HepG2 (cell line): ENCODE data around the gene MZF1. TPM values are rescaled to one million over a fixed set of nuclear protein-coding genes. Genes with fewer than 3 reads are reported as not detected.
A peak's percentile ranks its signal among the peaks of the same experiment; 100 is the strongest.

Experiments
- BRD4 ChIP-seq: sonication (generic); formaldehyde crosslinking; IDR thresholded peaks from 2 replicates; pipeline ENCODE4 v1.4.0; 2020; ENCODE audit warnings: missing genetic modification reagents
- CHD4 ChIP-seq: fragments of 200-600 bp; sonication (generic); IDR thresholded peaks from 2 replicates; pipeline ENCODE4 v1.7.0; 2017; ENCODE audit warnings: mild to moderate bottlenecking, low read length, borderline replicate concordance
- FOSL2 ChIP-seq: sonication (generic); formaldehyde crosslinking; IDR thresholded peaks from 2 replicates; pipeline ENCODE4 v1.4.0; 2020; ENCODE audit warnings: missing genetic modification reagents
- FOXA3 ChIP-seq: IDR thresholded peaks from 2 replicates; pipeline ENCODE4 v1.6.1; 2016; ENCODE audit warnings: missing genetic modification reagents, missing compliant biosample characterization
- FOXK2 ChIP-seq: fragments of 450-650 bp; IDR thresholded peaks from 2 replicates; pipeline ENCODE4 v1.6.1; 2016
- HOXD1 ChIP-seq: sonication (generic); formaldehyde crosslinking; IDR thresholded peaks from 2 replicates; pipeline ENCODE4 v1.5.0; 2020; ENCODE audit warnings: missing genetic modification reagents
- KDM2A ChIP-seq: sonication (generic); formaldehyde crosslinking; IDR thresholded peaks from 2 replicates; pipeline ENCODE4 v1.4.0; 2020; ENCODE audit warnings: low read depth, missing genetic modification reagents, borderline replicate concordance
- KLF16 ChIP-seq, 2 experiments: sonication (generic) in 1 of 2; formaldehyde crosslinking in 1 of 2; IDR thresholded peaks; 2 replicates each; pipeline versions ENCODE4 v1.6.1 to v1.8.0; 2016 to 2023; ENCODE audit warnings: missing genetic modification reagents in 2 of 2, missing compliant biosample characterization in 1 of 2
- MED13 ChIP-seq: sonication (generic); formaldehyde crosslinking; IDR thresholded peaks from 2 replicates; pipeline ENCODE4 v1.5.0; 2020; ENCODE audit warnings: missing genetic modification reagents
- NFKB2 ChIP-seq: sonication (generic); formaldehyde crosslinking; IDR thresholded peaks from 2 replicates; pipeline ENCODE4 v1.4.0; 2020; ENCODE audit warnings: missing genetic modification reagents, borderline replicate concordance
- POGK ChIP-seq: sonication (generic); formaldehyde crosslinking; conservative IDR thresholded peaks from 2 replicates; pipeline ENCODE4 v1.8.0; 2022; ENCODE audit warnings: mild to moderate bottlenecking, moderate library complexity, missing genetic modification reagents
- POLR2AphosphoS5 ChIP-seq: IDR thresholded peaks from 2 replicates; pipeline ENCODE4 v1.6.1; 2012; ENCODE audit warnings: low read depth, low read length
- TCF12 ChIP-seq, 2 experiments: fragments of 450-650 bp in 1 of 2; sonication (generic) in 1 of 2; formaldehyde crosslinking in 1 of 2; IDR thresholded peaks; 2 replicates each; pipeline versions ENCODE4 v1.6.1 to v1.8.0; 2017 to 2022; ENCODE audit warnings: antibody characterized with exemption in 1 of 2, mild to moderate bottlenecking in 1 of 2, missing genetic modification reagents in 1 of 2, moderate library complexity in 1 of 2
- ZNF24 ChIP-seq: fragments of 450-650 bp; IDR thresholded peaks from 2 replicates; pipeline ENCODE4 v1.6.1; 2017; ENCODE audit warnings: antibody characterized with exemption, mild to moderate bottlenecking
- ZNF543 ChIP-seq: sonication (generic); formaldehyde crosslinking; IDR thresholded peaks from 2 replicates; pipeline ENCODE4 v1.4.0; 2020; ENCODE audit warnings: mild to moderate bottlenecking, missing genetic modification reagents
- ZNF614 ChIP-seq: IDR thresholded peaks from 2 replicates; pipeline ENCODE4 v1.6.1; 2018; ENCODE audit warnings: missing biosample characterization, missing genetic modification reagents, inconsistent platforms, borderline replicate concordance
- ZNF724P ChIP-seq: sonication (generic); formaldehyde crosslinking; IDR thresholded peaks from 2 replicates; pipeline ENCODE4 v1.8.0; 2022; ENCODE audit warnings: missing genetic modification reagents, borderline replicate concordance
- ZNF766 ChIP-seq: sonication (generic); formaldehyde crosslinking; IDR thresholded peaks from 2 replicates; pipeline ENCODE4 v1.5.0; 2020; ENCODE audit warnings: missing genetic modification reagents, borderline replicate concordance
- ZNF878 ChIP-seq: sonication (generic); formaldehyde crosslinking; IDR thresholded peaks from 2 replicates; pipeline ENCODE4 v1.8.1; 2023; ENCODE audit warnings: mild to moderate bottlenecking, missing genetic modification reagents, moderate library complexity
- ZUFSP ChIP-seq: sonication (generic); formaldehyde crosslinking; IDR thresholded peaks from 2 replicates; pipeline ENCODE4 v1.9.0; 2021; ENCODE audit warnings: missing genetic modification reagents, mild to moderate bottlenecking, borderline replicate concordance
- ZZZ3 ChIP-seq: sonication (generic); formaldehyde crosslinking; IDR thresholded peaks from 2 replicates; pipeline ENCODE4 v1.4.0; 2020; ENCODE audit warnings: missing genetic modification reagents, mild to moderate bottlenecking, borderline replicate concordance
- polyA plus RNA-seq, 8 experiments: library from polyadenylated mRNA; depleted of rRNA in 3 of 8; stranded (reverse) in 7 of 8; unstranded in 1 of 8; fragments of >200 nt; fragmentation: Illumina TruSeq in 4 of 8; extraction: Trizol in 4 of 8; gene quantifications; 2 replicates each; pipeline versions ENCODE4 v1.2.1 to v1.2.3, GENCODE V29; 2011 to 2016; ENCODE audit warnings: low read depth in 4 of 8, missing spikeins in 1 of 8, mixed read lengths in 1 of 8; ENCODE audit not compliant: insufficient read depth in 1 of 8
- total RNA-seq, 5 experiments: library from RNA; depleted of rRNA; stranded (reverse); fragments of >200 nt; fragmentation: Illumina TruSeq; extraction: Trizol; gene quantifications; 2 replicates each; pipeline ENCODE4 v1.2.3, GENCODE V29; 2016; ENCODE audit warnings: low read depth in 1 of 5
- TF ChIP-seq, protein P1 (sequence below): sonication (generic); formaldehyde crosslinking; IDR thresholded peaks from 2 replicates; pipeline ENCODE4 v1.5.0; 2020; ENCODE audit warnings: mild to moderate bottlenecking, missing genetic modification reagents
- TF ChIP-seq, protein P2 (sequence below): sonication (generic); formaldehyde crosslinking; IDR thresholded peaks from 2 replicates; pipeline ENCODE4 v1.5.0; 2020; ENCODE audit warnings: missing genetic modification reagents, mild to moderate bottlenecking, borderline replicate concordance

The MZF1 gene
- total and polyA plus RNA-seq, 2 of the 13 experiments (the other 11 are each of a cell fraction or from before 2014, with no cell fraction given), result 3.1 to 8.1 TPM

DNA sequence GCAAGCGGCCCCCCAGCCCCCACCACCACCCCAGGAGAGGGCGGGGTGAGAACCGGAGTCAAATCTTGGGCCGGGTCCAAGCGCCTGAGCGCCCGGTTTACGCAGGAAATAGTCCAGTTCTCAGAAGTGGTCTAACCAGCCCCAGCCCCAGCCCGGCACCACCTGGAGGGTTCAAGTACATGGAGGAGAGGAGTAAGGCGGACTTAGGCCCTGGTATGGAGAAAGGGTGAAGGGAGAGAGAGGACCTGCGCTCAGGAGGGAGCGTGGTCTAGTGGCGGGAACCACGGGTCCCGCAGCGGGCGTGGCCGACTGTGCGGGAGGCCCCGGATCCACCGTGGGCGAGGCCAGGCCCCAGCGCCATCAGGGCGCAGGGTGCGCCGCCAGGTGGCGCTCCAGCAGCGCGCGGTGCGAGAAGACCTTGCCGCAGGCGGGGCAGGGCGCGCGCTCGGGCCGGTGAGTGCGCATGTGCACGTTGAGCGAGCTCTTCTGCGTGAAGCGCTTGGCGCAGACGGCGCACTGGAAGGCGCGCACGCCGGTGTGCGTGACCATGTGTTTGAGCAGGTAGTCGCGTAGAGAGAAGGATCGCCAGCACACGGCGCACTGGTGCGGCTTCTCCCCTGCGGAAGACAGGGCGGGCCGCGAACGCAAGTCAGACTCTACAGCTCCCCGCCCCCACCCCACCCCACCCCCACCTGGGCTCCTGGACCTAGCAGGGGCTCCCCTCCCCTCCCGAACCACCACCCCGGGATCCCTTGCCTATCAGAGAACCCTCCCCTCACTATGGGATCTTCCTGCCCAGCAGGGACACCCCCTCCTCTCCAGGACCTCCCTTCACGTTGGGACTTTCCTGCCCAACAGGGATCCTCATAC, 59.2 kb downstream of the MZF1 start (continued):
- TF ChIP-seq, protein P1, sequence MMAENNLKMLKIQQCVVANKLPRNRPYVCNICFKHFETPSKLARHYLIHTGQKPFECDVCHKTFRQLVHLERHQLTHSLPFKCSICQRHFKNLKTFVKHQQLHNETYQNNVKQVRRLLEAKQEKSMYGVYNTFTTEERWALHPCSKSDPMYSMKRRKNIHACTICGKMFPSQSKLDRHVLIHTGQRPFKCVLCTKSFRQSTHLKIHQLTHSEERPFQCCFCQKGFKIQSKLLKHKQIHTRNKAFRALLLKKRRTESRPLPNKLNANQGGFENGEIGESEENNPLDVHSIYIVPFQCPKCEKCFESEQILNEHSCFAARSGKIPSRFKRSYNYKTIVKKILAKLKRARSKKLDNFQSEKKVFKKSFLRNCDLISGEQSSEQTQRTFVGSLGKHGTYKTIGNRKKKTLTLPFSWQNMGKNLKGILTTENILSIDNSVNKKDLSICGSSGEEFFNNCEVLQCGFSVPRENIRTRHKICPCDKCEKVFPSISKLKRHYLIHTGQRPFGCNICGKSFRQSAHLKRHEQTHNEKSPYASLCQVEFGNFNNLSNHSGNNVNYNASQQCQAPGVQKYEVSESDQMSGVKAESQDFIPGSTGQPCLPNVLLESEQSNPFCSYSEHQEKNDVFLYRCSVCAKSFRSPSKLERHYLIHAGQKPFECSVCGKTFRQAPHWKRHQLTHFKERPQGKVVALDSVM, result peak; percentile 56; the same call in 1 of the 2 replicates
- TF ChIP-seq HOXD1 (CRISPR knock-in tag) (peak; percentile 62; the same call in 1 of the 2 replicates), ZNF724P (CRISPR knock-in tag) (no peak), NFKB2 (CRISPR knock-in tag) (peak; percentile 80; the same call in 1 of the 2 replicates), ZNF614 (CRISPR knock-in tag) (peak; percentile 79; the same call in 1 of the 2 replicates), FOXK2 (no peak), ZZZ3 (CRISPR knock-in tag) (peak; percentile 89), POLR2AphosphoS5 (peak; percentile 92), CHD4 (no peak), FOXA3 (CRISPR knock-in tag) (0 out of 2 replicates have a peak, but pooled peaks have one; percentile 53), ZNF24 (no peak), BRD4 (CRISPR knock-in tag) (peak; percentile 88; the same call in 1 of the 2 replicates), ZUFSP (CRISPR knock-in tag) (no peak), KLF16 (CRISPR knock-in tag; IDR thresholded peaks at IDR 0.05) (no peak), ZNF878 (CRISPR knock-in tag) (peak; percentile 28; the same call in 1 of the 2 replicates), TCF12 (IDR thresholded peaks at IDR 0.05) (no peak), TCF12 (CRISPR knock-in tag; IDR thresholded peaks at IDR 0.05) (peak; percentile 88; the same call in 1 of the 2 replicates), POGK (CRISPR knock-in tag) (peak; percentile 60), KDM2A (CRISPR knock-in tag) (peak; percentile 96), MED13 (CRISPR knock-in tag) (peak; percentile 40; the same call in 1 of the 2 replicates), ZNF543 (peak; percentile 51; the same call in 1 of the 2 replicates), ZNF766 (CRISPR knock-in tag) (peak; percentile 64; the same call in 1 of the 2 replicates), FOSL2 (CRISPR knock-in tag) (peak; percentile 17; the same call in 1 of the 2 replicates)
- TF ChIP-seq, protein P2, sequence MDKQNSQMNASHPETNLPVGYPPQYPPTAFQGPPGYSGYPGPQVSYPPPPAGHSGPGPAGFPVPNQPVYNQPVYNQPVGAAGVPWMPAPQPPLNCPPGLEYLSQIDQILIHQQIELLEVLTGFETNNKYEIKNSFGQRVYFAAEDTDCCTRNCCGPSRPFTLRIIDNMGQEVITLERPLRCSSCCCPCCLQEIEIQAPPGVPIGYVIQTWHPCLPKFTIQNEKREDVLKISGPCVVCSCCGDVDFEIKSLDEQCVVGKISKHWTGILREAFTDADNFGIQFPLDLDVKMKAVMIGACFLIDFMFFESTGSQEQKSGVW (CRISPR knock-in tag), result no peak
